Myocyte (in vitro differentiated cells): ENCODE data around the gene ARHGAP26. TPM values are rescaled to one million over a fixed set of nuclear protein-coding genes. Genes with fewer than 3 reads are reported as not detected.
A peak's percentile ranks its signal among the peaks of the same experiment; 100 is the strongest.

Experiments
- DNase-seq: peaks from one replicate; pipeline ENCODE4 v3.0.0-alpha.2; 2012; ENCODE audit warnings: low read depth
- total RNA-seq: library from RNA; depleted of rRNA; stranded (reverse); fragments of >200 nt; gene quantifications from 2 replicates; pipeline ENCODE4 v1.2.3, GENCODE V29; 2014

The ARHGAP26 gene
- total RNA-seq, 1 donor from 2014 or later = 2.8 TPM

DNA sequence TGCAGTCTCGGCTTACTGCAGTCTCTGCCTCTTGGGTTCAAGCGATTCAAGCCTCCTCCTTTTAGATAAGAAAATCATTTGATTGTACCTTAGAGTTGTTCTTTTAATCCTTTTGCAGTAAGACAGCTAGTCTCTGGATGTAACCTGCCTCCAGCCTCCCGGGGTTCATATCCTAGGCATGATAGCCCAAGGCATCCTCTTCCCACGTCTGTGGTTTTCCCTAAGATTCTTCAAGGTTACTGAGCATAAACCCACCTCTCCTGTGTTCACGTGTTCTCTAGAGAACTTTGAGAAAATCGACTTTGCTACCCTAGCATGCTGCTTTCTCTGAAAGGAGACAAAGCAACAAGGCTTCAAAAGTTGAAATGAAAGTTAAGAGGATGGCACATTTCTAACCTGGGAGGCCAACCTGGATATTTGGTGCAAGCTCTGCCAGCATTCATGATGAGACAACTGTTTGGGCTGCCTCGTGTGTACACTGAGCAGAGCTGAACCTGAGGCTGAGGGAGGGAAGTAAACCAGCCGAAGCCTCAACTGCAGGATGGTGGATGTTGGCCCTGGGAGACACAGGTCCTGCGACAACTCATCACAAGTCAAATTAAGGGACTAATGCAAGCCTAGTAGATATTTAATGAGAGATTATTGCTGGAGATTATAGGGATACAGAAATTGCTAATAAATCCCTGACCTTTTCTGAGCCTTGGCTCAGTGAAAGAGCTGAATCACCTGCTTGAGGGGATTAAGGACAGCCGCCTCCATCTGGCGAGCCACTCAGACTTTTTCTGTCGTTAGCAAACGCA is 261.8 kb downstream of the ARHGAP26 start:
- DNase-seq = no peak

DNA sequence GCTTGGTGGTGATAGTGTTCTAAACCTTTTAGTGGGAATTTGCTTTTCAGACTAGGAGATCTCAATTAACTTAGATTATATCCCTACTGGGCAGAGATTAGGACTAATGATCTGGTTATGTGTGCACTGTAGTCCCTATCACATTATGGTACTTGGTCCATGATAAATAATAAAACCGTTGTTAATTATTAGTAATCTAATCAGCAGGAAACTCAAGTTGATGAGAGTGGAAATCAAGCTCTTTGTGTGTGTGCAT is 262.3 kb downstream of the ARHGAP26 start:
- no peak for DNase-seq

DNA sequence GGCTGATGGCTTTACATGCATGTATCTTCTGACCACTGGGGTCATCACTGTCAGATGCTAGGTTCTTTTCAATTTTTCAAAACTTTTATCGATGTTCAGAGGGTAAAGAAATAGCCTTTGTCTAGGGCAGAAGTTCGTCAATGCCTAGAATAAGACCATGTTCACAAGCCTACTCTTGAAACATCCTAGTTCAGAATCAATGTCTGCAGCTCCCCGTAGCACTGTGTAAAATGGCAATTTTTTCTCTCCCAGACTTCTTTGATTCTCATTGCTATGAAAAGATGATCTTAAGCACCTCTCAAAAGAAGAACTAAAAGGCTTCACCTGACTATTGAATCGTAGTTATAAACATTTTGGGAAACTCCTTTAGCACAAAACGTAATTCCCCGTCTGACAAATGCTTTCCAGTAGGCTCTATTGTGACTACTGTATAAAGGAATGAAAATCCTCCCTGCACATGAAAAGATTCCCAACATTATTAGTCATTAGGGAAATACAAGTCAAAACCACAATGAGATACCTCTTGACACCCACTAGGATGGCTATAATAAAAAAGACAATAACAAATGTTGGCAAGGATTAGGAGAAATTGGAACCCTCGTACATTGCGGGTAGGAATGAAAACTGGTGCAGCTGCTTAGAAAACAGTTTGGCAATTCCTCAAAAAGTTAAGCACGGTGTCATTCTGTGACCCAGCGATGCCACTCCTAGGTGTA is 263.5 kb downstream of the ARHGAP26 start:
- DNase-seq = peak; percentile 96

GRCh38 chr5:143036146-143036927 is 266.2 kb downstream of the ARHGAP26 start:
- DNase-seq = no peak

DNA sequence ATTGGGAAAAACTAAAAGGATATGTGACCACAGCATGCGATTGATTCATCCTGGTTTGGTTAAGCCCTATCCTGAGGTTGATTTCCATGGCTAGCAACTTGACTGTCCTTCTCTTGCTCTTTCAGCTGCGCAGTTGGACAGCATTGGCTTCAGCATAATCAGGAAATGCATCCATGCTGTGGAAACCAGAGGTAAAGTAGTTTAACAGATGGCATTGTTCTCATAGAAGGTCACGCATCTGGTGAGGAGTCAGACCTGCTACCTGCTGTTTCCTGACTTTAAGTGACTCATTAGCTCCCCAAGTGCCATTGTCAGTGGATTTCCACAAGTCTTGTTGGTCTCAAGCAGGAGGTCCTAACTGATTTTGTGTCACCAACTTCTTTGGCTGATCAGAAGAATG is 266.9 kb downstream of the ARHGAP26 start:
- no peak for DNase-seq

DNA sequence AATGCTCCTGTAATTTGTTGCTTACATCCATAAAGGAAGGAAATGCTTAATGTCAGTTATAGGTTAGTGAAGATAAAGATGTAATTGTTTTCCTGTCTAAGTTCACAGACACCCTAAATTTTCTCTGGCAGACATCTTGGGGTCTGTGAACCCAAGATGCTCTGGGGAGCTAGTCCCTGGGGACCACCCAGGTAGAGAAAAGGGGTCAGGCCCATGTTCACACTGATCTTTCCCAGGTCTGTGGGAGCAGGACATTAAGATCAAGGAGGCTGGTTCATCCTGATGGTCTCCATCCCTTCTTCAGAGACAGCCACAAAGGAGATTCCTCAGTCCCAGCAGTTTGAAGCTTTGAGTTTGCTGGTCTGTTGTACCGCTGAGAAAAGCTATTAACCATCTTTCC is 267.5 kb downstream of the ARHGAP26 start:
- DNase-seq = no peak

DNA sequence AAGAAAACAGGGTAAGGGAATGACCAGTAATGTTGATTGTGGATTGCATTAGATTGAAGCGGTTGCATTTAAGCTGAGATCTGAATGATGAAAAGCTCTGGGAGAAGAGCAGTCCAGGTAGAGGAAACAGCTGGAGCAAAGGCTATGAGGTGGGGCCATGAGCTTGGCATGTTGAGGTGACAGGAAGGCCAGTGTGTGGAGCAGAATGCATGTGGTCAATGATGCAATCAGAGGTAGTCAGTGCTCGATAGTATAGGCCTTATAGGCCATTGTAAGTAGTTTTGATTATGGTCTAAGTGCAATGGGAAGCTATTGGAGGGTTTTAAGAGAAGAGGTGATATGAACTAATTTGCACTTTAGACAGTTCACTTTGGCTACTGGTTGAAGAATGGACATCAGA is 270.4 kb downstream of the ARHGAP26 start:
- no peak for DNase-seq

DNA sequence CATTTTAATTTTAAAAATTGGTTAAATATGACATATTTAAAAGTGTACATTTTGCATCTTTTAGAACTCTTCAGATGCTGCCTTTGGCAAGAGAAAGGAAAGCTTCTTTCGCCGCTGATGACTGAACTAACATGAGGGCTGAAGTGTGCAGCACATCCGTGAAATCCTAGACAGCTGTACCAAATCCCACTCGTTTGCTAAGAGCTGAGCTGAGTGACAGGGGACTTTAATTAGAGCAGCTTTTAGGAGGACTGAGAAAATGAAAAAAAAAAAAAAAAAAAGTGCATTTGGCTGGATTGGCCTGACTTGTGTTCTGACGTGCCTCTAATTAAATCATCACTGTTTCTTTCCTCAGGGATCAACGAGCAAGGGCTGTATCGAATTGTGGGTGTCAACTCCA is 271.3 kb downstream of the ARHGAP26 start:
- DNase-seq = no peak

DNA sequence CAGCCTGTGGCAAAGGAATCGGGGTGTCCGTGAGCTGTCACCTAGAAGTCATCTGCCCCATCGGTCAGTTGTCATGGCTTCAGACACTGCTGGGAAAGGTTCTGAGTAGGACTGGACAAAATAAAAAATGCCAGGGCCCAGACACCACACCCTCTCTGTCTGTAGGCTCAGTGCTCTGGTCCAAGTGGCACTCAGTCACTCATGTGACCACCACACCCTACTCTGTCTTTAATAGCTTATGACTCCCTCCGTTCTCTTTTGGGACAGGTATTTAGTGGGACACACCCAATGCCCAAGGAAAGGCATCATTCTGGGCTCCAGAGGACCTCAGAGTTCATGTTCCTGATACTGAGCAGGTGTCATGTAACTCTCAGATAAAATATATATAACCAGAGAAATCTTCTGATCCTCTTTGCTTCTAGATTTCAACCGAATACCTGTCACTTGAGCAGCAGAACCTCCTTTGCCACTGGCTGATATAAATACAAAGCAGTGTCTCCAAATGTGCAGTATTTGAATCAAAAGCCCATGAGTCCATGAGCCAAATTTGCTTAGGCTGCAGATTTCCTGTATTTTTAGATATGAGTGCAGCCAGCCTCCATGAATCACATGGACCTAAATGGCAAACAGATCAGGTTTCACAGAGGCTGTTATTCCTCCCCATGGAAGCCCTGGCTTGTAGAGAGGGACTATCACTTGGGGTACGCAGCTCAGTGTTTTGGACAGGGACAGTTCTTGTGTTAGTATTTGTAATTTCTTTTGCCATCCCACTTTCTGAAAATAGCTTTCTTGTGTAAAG is 272.0 kb downstream of the ARHGAP26 start:
- peak; percentile 90 for DNase-seq

DNA sequence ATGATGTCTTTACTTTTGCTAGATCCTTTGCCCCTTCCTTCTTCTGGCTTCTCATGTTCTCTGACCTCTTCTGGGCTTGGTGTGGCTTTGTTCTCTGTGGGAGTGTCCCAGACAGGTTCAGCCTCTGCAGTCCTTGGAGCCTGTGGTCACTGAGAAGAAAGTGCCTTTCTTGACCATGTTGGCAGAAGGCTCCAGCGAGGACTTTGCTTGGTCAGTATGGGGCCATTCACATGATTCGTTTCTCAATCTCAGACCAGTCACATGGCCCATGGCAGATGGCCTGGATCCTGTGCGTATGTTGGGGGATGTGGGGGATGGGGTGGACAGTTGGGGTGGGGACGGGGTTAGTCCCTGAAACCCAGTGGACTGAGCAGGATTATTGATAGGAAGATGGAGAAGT is 274.1 kb downstream of the ARHGAP26 start:
- no peak for DNase-seq

GRCh38 chr5:143045062-143045461 is 274.9 kb downstream of the ARHGAP26 start:
- peak; percentile 58 for DNase-seq

- no peak for DNase-seq
Measured at GRCh38 chr5:143046314-143046713, 276.1 kb downstream of the ARHGAP26 start.

DNA sequence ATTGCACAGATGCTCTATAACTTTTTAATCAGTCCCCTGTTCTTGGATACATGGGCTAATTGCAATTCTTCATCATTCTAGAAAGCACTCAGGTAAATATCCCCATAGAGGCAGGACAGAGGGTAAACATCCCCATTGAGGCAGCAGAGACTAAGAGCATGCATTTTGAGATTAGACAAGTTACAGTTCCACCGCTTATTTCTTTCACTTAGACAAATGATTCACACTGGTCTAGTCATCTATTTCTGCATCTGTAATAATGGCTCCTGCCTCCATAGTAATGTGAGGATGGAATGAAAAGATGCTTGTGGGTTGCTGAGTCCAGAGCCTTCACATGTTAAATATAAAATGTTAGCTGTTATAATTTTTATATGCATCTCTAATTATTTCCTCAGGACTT is 276.9 kb downstream of the ARHGAP26 start:
- DNase-seq = no peak

- DNase-seq = no peak
Measured at GRCh38 chr5:143050183-143050582, 280.0 kb downstream of the ARHGAP26 start.

DNA sequence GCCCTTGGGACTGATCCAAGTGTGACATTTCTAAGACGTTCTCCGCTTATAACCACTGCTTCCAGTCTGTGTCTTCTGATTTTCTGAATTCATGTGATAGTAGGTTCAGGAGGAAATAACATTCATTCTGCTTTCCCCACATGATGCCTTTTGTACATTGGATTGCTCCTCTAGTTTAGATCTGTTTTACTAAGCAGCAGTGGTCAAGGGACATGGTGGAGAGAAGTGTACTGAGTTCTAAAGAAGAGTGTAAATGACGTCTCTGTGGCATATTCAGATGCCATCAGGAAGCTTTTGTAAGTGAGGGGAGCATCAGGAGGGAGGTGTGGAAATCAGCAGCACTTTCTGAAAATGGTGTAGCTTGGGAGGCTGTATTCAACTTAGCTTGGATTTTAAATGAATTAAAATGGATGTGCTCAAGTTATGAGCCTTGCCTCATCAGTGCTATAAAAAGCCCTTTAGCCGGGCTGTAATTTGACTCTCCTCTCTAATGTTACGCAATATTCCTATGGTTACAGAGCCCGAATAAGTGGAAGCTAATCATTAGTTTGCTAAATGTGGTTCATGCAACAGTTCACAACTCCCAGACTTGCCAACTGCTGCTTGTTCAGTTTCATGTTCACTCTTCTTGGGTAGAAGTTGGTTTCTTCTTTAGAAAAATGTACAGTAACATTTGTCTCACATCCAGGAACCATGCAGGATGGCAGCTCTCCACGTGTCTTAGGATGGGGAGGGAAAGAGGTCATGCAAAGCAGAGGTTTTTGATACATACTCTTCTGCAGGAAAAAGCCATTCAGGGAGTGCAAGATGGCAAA is 281.3 kb downstream of the ARHGAP26 start:
- peak; percentile 91 for DNase-seq

DNA sequence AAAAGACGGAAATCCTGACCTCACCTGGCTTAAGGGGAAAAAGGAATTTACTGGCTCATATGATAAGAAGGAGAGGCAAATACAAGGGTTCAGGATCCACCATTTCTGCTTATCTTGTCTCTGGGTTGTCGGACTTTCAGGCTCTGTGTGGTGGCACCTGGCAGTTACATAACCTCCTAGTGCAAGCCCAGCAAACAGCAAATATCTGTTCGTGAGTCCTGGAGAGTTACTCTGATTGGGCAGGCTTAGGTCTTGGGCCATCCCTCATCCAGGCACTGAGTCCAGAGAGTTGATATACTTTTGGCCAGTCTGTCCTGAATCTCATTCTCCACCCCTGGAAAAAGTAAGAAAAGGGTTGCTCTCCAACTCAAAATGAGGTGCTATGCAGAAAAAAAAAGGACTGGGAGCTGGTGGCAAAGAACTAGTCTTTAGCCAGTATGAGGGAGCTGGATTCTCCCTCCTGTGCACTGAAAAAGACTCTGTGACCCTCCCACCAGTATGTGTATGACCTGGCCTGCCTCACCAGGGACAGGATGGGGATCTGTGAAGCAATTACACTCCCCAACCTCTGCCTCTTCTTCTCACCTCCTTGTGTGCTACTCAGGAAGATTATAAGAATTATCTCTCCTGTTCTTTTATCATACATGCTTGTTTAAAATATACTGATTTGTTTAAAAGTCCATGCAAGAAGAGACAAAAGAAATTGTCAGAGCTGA is 282.9 kb downstream of the ARHGAP26 start:
- DNase-seq = no peak

DNA sequence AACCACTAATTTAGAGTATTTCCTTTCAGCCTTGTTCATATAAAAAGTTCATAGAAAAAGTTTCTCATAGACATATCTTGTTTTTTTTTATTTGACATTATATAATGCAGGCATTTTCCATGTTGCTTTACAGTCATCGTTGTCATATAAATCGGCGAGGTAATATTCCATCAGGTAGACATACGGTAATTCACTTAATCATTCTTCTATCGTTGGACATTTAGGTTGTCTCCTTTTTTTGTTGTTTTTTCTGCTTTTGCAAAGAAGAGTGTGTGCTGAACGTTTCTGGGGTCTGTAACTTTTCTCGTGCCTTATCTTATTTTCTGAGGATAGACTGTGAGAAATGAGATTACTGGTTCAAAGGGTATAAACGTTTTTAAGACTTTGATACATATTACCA is 283.6 kb downstream of the ARHGAP26 start:
- DNase-seq = no peak

DNA sequence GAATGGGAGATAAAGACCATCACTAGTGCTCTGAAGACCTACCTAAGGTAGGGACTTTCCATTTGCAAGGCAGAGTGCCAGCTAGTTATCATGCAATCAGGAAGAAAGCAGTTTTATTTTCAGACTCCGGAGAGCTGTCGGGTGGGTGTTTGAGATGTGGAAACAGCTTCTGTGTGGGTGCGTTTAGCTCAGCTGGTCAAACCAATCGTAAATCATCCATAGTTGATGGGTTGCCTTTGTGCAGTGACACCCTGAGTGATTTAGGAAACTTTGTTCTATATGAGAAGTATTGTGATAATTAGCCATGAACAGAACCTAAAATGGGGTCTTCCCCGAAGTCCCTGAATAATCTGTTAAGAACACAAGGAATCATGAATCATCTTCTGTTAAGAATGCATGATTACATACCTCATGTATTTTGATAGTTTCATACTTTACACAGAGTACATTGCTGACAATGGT is 284.3 kb downstream of the ARHGAP26 start:
- peak; percentile 67 for DNase-seq

DNA sequence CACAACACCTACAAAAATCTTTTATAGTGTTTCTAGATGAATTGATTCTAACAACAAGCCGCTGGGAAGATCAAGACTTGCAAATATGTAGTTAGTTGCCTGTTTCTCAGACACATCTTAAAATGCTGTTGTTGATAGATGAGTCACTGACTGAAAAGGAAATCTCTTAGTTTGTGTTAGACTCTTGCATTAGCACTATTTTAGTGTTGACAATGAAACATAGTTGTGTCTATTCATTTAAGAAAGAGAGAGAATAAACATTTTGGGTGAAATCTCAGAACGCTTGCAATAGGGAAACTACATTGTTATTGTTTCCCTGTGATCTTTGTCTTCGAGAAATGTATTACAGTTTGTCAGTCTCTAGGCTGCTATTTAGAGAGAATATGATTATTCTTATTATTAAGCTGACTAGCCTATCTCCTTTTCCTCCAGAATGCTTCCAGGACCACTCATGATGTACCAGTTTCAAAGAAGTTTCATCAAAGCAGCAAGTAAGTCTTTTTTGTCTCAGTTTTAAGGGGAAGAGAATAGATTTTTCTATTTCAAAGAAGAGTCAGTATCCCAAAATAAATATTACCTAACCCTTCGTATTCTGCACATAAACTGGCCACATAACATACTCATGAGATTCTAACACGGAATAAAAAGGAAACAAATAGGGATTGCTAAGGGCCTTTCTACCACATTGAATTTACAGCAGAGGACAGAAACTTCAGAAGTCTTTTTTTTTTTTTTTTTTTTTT is 285.6 kb downstream of the ARHGAP26 start:
- no peak for DNase-seq
